Mammary epithelial cell (primary cell): ENCODE results near the gene RTN1.

Source experiments
- EZH2 ChIP-seq: IDR thresholded peaks from 2 replicates; pipeline ENCODE4 v1.6.1; 2012; ENCODE audit warnings: low read length, inconsistent platforms, borderline replicate concordance
- TF ChIP-seq, protein P1 (sequence below), 2 donors: IDR thresholded peaks in 1 of 2; conservative IDR thresholded peaks in 1 of 2; 2 replicates each; pipeline ENCODE4 v1.5.1; 2011 to 2012; ENCODE audit warnings: inconsistent platforms in 2 of 2, low read length in 2 of 2, mild to moderate bottlenecking in 2 of 2, control low read depth in 1 of 2, low read depth in 1 of 2; ENCODE audit not compliant: insufficient read depth in 1 of 2; ENCODE audit errors: extremely low read depth in 1 of 2

DNA sequence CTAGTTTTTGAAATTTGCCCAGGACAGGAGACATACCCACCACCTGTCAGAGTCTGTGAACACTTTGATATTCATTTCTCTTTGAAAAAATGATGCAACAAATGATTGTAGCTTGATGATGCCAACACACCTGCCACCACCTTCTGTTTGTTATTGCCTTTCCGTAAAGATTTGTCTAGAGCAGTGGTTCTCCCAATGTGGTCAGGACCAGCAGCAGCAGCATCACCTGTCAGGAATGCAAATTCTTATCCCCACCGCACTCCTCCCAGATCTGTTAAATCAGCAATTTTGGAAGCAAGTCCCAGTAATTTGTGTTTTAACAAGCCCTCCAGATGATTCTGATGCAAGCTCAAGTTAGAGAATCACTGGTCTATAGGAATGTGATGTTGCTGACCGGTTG lies 303.9 kb downstream of the RTN1 start:
- TF ChIP-seq, protein P1, sequence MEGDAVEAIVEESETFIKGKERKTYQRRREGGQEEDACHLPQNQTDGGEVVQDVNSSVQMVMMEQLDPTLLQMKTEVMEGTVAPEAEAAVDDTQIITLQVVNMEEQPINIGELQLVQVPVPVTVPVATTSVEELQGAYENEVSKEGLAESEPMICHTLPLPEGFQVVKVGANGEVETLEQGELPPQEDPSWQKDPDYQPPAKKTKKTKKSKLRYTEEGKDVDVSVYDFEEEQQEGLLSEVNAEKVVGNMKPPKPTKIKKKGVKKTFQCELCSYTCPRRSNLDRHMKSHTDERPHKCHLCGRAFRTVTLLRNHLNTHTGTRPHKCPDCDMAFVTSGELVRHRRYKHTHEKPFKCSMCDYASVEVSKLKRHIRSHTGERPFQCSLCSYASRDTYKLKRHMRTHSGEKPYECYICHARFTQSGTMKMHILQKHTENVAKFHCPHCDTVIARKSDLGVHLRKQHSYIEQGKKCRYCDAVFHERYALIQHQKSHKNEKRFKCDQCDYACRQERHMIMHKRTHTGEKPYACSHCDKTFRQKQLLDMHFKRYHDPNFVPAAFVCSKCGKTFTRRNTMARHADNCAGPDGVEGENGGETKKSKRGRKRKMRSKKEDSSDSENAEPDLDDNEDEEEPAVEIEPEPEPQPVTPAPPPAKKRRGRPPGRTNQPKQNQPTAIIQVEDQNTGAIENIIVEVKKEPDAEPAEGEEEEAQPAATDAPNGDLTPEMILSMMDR (conservative IDR thresholded peaks at IDR 0.05 in 1 of 2, IDR thresholded peaks at IDR 0.05 in 1 of 2; ENCODE audit: extremely low read depth in 1 of 2, insufficient read depth in 1 of 2, low read depth in 1 of 2, low read length in 2 of 2): no peak
- no peak for TF ChIP-seq EZH2
